ENCODE data around the gene PLXND1.
"Not testable (repeated sequence)": the region's sequence is repeated elsewhere in the genome, so short reads cannot be mapped to it uniquely, and the experiment has no call there.

PLXND1 gene

DNA sequence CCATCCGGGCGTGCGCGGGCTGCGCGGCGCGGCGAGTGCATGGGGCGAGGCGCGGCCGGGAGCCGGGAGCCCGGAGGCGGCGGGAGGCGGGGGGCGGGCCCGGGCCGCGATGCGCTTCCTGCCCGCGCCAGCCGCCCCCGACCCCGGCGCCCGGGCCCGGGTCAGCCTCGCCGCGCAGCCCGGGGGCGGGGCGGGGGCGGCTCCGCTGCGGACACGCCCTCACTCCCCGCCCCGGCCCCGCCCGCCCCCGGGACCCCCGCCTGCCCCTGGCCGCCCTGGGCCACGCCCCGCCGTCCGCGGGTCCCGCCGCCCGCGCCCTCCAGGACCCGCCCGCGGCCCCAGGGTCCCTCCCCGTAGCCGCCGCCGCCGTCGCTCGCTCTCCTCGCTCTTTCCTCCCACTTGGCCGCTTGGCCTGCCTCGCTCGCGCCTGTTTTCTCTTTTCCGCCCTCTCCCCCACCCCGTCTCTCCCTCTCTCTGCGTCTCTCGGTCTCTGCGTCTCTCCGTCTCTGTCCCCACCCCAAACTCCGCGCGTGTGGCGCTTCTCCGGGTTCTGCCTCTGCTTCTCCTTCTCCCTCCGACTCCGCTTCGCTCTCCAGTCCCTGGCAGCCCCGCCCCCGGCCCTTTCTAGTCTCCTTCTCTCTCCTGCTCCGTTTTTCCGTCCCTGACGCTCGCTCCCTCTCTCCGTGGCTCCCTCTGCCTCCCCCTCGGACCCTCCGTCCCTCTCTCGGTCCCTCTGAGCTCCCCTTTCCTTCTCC, at the start of gene PLXND1:
TSS of gene PLXND1 (minus strand) at position 41 of the 755 bp plus-strand sequence. CDS start at position 4, 37 bp downstream.
- DNase-seq (ENCODE audit: low read depth in 3 of 3, low spot score in 1 of 3), result peak in 1 of 3 donors; percentile 8

- no peak for DNase-seq (ENCODE audit: low read depth in 3 of 3, low spot score in 1 of 3)
Measured at GRCh38 chr3:129655291-129655700, 48.8 kb upstream of the PLXND1 start.

GRCh38 chr3:129654131-129654530, 47.7 kb upstream of the PLXND1 start:
- DNase-seq (ENCODE audit: low read depth in 3 of 3, low spot score in 1 of 3), result no peak

DNA sequence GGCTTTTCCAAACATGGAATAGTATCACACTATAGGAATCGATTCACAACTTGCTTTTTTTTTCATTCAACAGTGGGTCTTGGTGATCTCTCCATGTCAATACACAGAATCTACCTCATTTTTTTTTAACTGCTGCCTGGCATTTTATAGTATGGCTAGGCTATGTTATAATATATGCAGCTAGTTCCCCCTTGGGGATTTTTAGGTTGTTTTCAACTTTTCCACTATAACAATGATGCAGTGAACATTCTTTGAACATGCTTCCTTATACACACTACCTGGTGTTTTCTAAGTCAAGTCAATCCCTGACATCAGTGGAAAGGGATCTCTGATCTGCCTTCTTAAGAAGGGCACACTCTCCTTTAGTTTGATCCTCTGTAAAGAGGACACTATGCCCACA, 46.5 kb upstream of the PLXND1 start:
- no peak for DNase-seq (ENCODE audit: low read depth in 3 of 3, low spot score in 1 of 3)

DNA sequence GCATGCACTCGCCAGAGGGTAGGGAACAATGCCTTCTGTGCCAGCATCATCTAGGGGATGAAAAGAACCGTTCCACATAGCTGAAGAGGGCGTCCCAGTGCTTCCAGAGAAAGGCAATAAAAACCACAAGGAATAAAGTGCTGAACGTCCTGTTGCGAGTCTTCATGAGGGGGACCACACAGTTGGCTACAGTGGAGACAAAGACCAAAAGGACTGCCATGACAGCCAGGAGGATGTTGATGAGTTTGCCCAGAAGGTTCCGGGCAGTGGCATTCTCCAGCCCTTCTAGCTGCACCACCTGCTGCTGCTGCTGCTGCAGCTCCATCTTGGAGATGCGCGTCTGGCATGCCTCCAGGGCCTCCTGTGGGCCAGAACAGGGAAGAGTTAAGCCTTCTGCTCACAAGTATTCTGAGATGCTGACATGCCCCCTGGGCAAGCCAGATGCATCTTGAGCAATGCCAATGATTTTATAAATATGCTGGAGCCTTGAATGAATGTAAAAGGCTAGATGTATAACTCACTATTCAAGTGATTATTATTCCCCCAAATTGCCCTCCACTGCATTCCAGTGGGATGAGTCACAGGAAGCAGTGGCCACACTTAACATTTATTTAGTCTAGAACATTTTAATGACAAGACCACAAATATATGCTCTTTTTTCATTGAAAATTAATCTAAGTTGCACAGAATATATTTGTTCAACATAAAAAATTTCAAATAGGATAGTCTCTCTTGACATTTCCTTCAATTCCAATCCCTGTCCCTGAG, 45.1 kb upstream of the PLXND1 start:
- DNase-seq (ENCODE audit: low read depth in 3 of 3, low spot score in 1 of 3), result no peak

DNA sequence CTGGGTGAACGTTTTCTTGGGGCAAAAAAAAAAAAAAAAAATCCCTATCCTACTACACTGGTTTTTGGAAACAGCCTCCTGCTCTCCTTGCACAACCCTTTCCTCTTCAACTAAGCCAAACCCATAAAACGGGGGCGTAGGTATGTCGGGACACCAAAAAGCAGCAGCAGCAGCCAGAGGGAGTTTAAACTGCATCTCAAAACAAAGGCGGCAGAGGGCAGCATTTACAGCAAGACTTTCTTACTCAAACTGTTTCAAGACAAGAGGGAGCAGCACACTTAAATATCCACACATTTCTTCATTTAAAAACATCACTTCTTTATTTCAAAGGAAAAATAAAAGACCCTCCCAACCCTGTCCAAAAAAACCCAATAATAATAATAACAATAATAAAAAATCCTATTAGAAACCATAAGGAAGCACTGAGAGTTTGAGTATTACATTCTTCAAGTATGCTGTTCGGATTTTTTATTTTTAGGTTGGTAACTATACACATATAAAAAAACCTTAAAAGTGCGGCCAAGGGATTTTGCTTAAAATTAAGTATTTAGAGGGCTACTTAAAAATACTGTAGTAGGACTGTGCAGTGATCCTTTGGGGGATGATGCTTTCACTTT, 43.9 kb upstream of the PLXND1 start:
- peak in 1 of 3 donors; percentile 22 for DNase-seq (ENCODE audit: low read depth in 3 of 3, low spot score in 1 of 3)

DNA sequence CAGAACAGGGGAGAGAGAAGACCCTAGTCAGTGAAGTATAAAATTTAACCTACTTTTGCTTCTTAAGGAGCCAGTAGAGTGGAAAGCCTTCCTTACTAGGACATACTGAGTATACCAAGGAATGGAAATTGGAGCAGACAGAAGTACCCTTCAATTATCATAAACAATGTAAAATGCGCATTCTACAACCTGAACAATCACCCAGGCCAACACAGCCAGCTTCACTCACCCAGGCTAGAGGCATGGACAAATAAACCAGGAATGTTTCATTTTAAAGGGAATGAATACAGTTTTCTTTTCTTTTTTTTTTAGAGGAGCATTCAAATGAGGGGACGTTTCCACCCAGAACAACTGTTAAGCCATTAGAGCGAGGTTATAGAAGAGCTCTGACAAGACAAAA, 41.9 kb upstream of the PLXND1 start:
- no peak for DNase-seq (ENCODE audit: low read depth in 3 of 3, low spot score in 1 of 3)

- DNase-seq (ENCODE audit: low read depth in 3 of 3, low spot score in 1 of 3), result no peak
Measured at GRCh38 chr3:129645286-129645685, 38.8 kb upstream of the PLXND1 start.

GRCh38 chr3:129644836-129645235, 38.4 kb upstream of the PLXND1 start:
- no peak for DNase-seq (ENCODE audit: low read depth in 3 of 3, low spot score in 1 of 3)

- not testable (repeated sequence) for DNase-seq (ENCODE audit: low read depth in 3 of 3, low spot score in 1 of 3)
Measured at GRCh38 chr3:129641567-129642260, 35.2 kb upstream of the PLXND1 start.

DNA sequence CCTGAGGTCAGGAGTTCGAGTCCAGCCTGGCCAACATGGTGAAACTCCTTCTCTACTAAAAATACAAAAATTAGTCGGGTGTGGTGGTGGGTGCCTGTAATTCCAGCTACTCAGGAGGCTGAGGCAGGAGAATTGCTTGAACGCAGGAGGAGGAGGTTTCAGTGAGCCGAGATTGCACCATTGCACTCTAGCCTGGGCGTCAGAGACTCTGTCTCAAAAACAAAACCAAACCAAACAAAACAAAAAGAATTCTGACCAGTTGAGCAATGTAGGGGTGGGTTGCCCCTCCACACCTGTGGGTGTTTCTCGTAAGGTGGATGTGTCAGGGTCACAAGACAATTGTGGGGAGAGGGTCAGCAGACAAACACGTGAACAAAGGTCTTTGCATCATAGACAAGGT, 34.5 kb upstream of the PLXND1 start:
- DNase-seq (ENCODE audit: low read depth in 3 of 3, low spot score in 1 of 3), result not testable (repeated sequence)

DNA sequence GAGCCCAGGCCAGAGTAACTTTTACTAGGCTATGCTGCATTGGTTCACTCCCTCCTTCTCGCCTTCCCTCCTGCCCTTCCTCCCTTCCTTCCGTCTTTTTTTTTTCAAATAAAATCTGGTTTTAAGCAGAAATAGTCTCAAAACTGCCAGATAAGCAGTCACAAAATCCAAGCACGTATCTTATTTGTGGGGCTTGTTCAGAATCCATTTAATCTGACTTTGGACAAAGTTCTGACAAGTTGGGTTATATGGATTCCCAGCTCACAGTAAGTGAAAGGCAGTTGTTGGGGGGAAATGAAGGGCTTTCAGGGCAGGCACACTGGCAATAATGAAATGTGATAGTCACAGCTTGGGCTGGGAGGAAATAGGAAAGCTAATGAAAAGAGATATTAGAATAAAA, 32.0 kb upstream of the PLXND1 start:
- DNase-seq (ENCODE audit: low read depth in 3 of 3, low spot score in 1 of 3), result no peak

DNA sequence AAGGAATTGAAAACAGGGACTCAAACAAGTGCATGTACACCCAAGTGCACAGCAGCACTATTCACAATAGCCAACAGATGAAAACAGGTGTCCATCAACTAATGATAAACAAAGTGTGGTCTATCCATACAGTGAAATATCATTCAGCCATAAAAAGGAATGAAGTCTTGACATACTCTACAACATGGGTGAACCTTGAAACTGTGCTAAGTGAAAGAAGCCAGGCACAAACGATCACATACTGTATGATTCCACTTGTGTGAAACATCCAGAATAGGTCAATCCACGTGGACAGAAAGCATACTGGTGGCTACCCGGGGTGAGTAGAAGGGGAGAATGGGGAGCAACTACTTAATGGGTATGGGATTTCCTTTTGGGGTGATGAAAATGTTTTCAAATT, 29.6 kb upstream of the PLXND1 start:
- DNase-seq (ENCODE audit: low read depth in 3 of 3, low spot score in 1 of 3), result no peak

DNA sequence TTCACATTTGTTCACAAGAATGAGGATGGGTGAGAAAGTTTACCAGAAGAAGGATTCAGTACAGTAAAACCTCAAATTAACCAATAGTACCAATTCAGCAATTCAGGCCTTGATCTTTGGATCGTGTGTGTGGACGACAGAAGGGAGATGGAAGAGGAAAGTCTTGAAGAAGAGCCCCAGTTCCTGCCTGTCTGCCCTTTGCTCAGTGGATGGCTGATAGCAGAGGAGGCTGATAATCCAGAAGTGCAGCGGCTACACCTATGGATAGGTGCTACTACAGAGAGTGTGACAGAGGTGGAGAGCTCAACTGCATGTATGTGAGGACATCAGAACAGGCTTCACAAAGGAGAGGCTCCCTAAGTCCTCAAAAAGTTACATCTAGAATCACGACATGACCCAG, 29.2 kb upstream of the PLXND1 start:
- DNase-seq (ENCODE audit: low read depth in 3 of 3, low spot score in 1 of 3), result no peak

GRCh38 chr3:129633751-129634481, 27.4 kb upstream of the PLXND1 start:
- no peak for DNase-seq (ENCODE audit: low read depth in 3 of 3, low spot score in 1 of 3)

DNA sequence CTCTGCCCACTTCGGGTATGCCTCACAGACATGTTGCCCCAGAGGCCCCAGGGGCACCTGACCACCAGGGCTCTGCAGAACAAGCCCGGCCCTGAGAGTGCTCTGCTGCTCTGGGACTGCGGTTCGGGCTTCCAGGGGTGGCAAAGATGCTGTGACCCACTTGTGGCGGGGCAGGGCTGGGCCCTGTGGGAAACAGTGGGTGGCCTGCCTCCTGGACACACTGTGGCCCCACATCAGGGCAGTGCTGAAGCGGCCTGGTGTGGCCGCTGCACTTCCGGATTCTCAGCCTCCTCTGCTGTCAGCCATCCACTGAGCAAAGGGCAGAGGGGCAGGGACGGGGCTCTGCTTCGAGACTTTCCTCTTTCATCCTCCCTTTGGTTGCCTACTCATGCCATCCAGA, 26.5 kb upstream of the PLXND1 start:
- no peak for DNase-seq (ENCODE audit: low read depth in 3 of 3, low spot score in 1 of 3)

- no peak for DNase-seq (ENCODE audit: low read depth in 3 of 3, low spot score in 1 of 3)
Measured at GRCh38 chr3:129632556-129632955, 26.1 kb upstream of the PLXND1 start.

DNA sequence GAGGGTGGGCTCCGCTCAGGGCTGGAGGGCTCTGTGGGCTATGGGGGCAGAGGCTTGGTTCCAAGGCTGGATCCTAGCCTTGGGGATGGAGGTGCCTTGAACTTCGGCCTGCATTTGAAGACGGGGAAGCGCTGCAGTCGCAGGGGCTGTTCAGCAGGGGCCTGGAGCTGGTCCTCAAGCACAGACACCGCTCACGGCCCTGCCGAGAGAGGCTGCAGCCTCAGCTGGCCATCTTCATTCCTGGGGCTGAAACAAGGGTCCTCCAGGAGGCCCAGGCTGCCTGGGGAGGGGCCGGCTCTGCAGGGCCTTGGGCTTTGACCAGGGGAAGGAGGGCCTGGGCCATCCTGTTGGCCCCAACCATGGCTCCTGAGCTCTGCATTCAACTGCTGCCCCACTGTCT, 25.6 kb upstream of the PLXND1 start:
- DNase-seq (ENCODE audit: low read depth in 3 of 3, low spot score in 1 of 3), result no peak

GRCh38 chr3:129629011-129629410, 22.5 kb upstream of the PLXND1 start:
- DNase-seq (ENCODE audit: low read depth in 3 of 3, low spot score in 1 of 3), result no peak

DNA sequence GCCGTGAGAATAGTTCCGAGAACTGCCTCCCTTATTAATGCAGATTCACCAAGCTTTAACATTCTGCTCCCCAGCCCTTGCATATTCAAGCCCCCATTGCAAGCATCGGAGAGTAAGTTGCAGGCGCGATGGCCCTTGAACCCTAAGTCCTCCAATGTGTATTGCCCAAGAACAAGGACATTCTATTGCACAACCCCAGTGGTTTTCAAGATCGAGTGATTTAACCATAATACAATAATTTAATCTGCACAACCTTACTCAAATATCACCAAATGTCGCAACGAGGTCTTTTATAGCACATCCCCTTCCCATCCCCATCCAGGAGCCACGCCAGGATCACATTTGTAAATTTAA, 21.7 kb upstream of the PLXND1 start:
- DNase-seq (ENCODE audit: low read depth in 3 of 3, low spot score in 1 of 3), result no peak
